HCT116 (cell line): ENCODE measurements around the gene MPP7. TPM values are rescaled to one million over a fixed set of nuclear protein-coding genes. Genes with fewer than 3 reads are reported as not detected.

Experiments
- ATAC-seq: fragments of 200-7000 bp; cut with Tn5 transposase; 2 replicates; pipeline ENCODE4 v1.9.1; 2020; ENCODE audit warnings: mild to moderate bottlenecking, moderate library complexity
- BruUV-seq: library from RNA; stranded (reverse); fragments of 400-500 nt; replicated peaks from 2 replicates; lab custom pipeline; 2021; lab: Mats Ljungman, UMichigan
- CTCF ChIA-PET: fragments of 300-600 bp; sonication (Branson Sonifier 250); formaldehyde crosslinking; loops from one replicate; lab custom pipeline; 2021; ENCODE audit warnings: antibody characterized with exemption; lab: Charles Lee
- POLR2A ChIA-PET: fragments of 300-600, 350-600 bp; sonication (Branson Sonifier 250); formaldehyde crosslinking; loops from one replicate; lab custom pipeline; 2021; ENCODE audit warnings: antibody characterized with exemption; lab: Charles Lee
- RAD21 ChIA-PET, 2 experiments: fragments of 300-600 bp; sonication (Branson Sonifier 250); formaldehyde crosslinking; loops; one replicate each; lab custom pipeline; 2023; ENCODE audit warnings: low total read pairs in 2 of 2; ENCODE audit not compliant: uncharacterized antibody in 2 of 2, unreplicated experiment in 2 of 2, low non-redundant PET in 1 of 2; lab: Charles Lee
- DNase-seq: peaks from one replicate; pipeline ENCODE4 v3.0.0-alpha.2; 2010; ENCODE audit warnings: low read depth, low spot score
- H2AFZ ChIP-seq: fragments of 200-600 bp; shearing (Covaris generic), sonication (generic); 2 replicates; pipeline ENCODE4 v1.6.1; 2017; ENCODE audit warnings: low read depth, mixed run types, mixed read lengths, antibody characterized with exemption, low read length; ENCODE audit not compliant: poor library complexity, severe bottlenecking
- H3K27ac ChIP-seq: 2 replicates; pipeline ENCODE4 v1.5.1; 2012; ENCODE audit warnings: low read depth, low read length
- H3K27me3 ChIP-seq: fragments of 200-600 bp; sonication (generic); 2 replicates; pipeline ENCODE4 v1.6.1; 2016; ENCODE audit warnings: mixed run types, low read length, mixed read lengths; ENCODE audit not compliant: insufficient read depth
- H3K36me3 ChIP-seq, 2 experiments: fragments of 200-500 bp in 1 of 2; fragments of 200-600 bp in 1 of 2; sonication (Bioruptor generic) in 1 of 2; sonication (generic) in 1 of 2; 2 replicates each; pipeline versions ENCODE4 v1.5.1 to v1.6.1; 2014 to 2016; ENCODE audit warnings: low read length in 2 of 2, inconsistent platforms in 1 of 2, mixed read lengths in 1 of 2, mixed run types in 1 of 2; ENCODE audit not compliant: insufficient read depth in 2 of 2, control insufficient read depth in 1 of 2
- H3K4me1 ChIP-seq, 2 experiments: fragments of 200-600 bp in 1 of 2; sonication (generic) in 1 of 2; 2 replicates each; pipeline versions ENCODE4 v1.5.1 to v1.6.1; 2012 to 2017; ENCODE audit warnings: low read length in 2 of 2, inconsistent platforms in 1 of 2, mild to moderate bottlenecking in 1 of 2, mixed read lengths in 1 of 2, mixed run types in 1 of 2, moderate library complexity in 1 of 2; ENCODE audit not compliant: insufficient read depth in 2 of 2, control insufficient read depth in 1 of 2
- H3K4me2 ChIP-seq: fragments of 200-600 bp; sonication (generic); 2 replicates; pipeline ENCODE4 v1.6.1; 2017; ENCODE audit warnings: mixed run types, low read length, mixed read lengths
- H3K4me3 ChIP-seq, 2 experiments: fragments of 200-600 bp in 1 of 2; sonication (generic) in 1 of 2; replicated peaks in 1 of 2; 2 replicates each; pipeline ENCODE4 v1.5.1; 2011 to 2016; ENCODE audit warnings: low read length in 2 of 2, control low read depth in 1 of 2, low read depth in 1 of 2, mild to moderate bottlenecking in 1 of 2, mixed read lengths in 1 of 2, mixed run types in 1 of 2
- H3K79me2 ChIP-seq: fragments of 200-600 bp; sonication (generic); 2 replicates; pipeline ENCODE4 v1.6.1; 2017; ENCODE audit warnings: mild to moderate bottlenecking, mixed run types, low read length, moderate library complexity, mixed read lengths; ENCODE audit not compliant: insufficient read depth
- H3K9ac ChIP-seq: fragments of 200-600 bp; sonication (generic); 2 replicates; pipeline ENCODE4 v1.6.1; 2016; ENCODE audit warnings: low read length, mixed read lengths
- H3K9me2 ChIP-seq: fragments of 200-600 bp; sonication (generic), shearing (Covaris generic); 2 replicates; pipeline ENCODE4 v1.6.1; 2017; ENCODE audit warnings: mixed run types, mild to moderate bottlenecking, moderate library complexity; ENCODE audit not compliant: insufficient read depth
- H3K9me3 ChIP-seq, 2 experiments: fragments of 200-500 bp in 1 of 2; fragments of 200-600 bp in 1 of 2; sonication (Bioruptor generic) in 1 of 2; sonication (generic) in 1 of 2; 2 replicates each; pipeline ENCODE4 v1.6.1; 2014 to 2017; ENCODE audit warnings: low read length in 2 of 2, mixed read lengths in 2 of 2, inconsistent platforms in 1 of 2, low read depth in 1 of 2, mild to moderate bottlenecking in 1 of 2, mixed run types in 1 of 2, moderate library complexity in 1 of 2; ENCODE audit not compliant: control insufficient read depth in 1 of 2, insufficient read depth in 1 of 2
- H4K20me1 ChIP-seq: fragments of 200-600 bp; sonication (generic), shearing (Covaris generic); 2 replicates; pipeline ENCODE4 v1.6.1; 2017; ENCODE audit warnings: mixed run types, mild to moderate bottlenecking, moderate library complexity; ENCODE audit not compliant: insufficient read depth
- ATF3 ChIP-seq: IDR thresholded peaks from 2 replicates; pipeline ENCODE4 v1.6.1; 2012
- CBX3 ChIP-seq: IDR thresholded peaks from 2 replicates; pipeline ENCODE4 v1.6.1; 2012; ENCODE audit warnings: low read depth
- CEBPB ChIP-seq: IDR thresholded peaks from 2 replicates; pipeline ENCODE4 v1.6.1; 2012; ENCODE audit warnings: low read depth
- CTCF ChIP-seq, 3 experiments: fragments of 200-600 bp in 1 of 3; sonication (generic) in 1 of 3; IDR thresholded peaks in 2 of 3; conservative IDR thresholded peaks in 1 of 3; 2 replicates each; pipeline ENCODE4 v1.5.1; 2012 to 2017; ENCODE audit warnings: low read depth in 2 of 3, low read length in 2 of 3, antibody characterized with exemption in 1 of 3, borderline replicate concordance in 1 of 3, control low read depth in 1 of 3, mild to moderate bottlenecking in 1 of 3, mixed read lengths in 1 of 3, mixed run types in 1 of 3, moderate library complexity in 1 of 3; ENCODE audit not compliant: insufficient read depth in 1 of 3
- MAX ChIP-seq: IDR thresholded peaks from 2 replicates; pipeline ENCODE4 v1.6.1; 2012
- POLR2A ChIP-seq: IDR thresholded peaks from 2 replicates; pipeline ENCODE4 v1.7.0; 2011; ENCODE audit warnings: borderline replicate concordance; ENCODE audit not compliant: insufficient read depth, insufficient read length; ENCODE audit errors: extremely low read depth
- POLR2AphosphoS5 ChIP-seq: IDR thresholded peaks from 2 replicates; pipeline ENCODE4 v1.6.1; 2011; ENCODE audit warnings: mild to moderate bottlenecking, low read depth, low read length, moderate library complexity
- RAD21 ChIP-seq: IDR thresholded peaks from 2 replicates; pipeline ENCODE4 v1.6.1; 2012; ENCODE audit warnings: low read depth, mild to moderate bottlenecking
- REST ChIP-seq: IDR thresholded peaks from 2 replicates; pipeline ENCODE4 v1.6.1; 2012; ENCODE audit warnings: low read depth
- SIN3A ChIP-seq: IDR thresholded peaks from 2 replicates; pipeline ENCODE4 v1.6.1; 2012; ENCODE audit warnings: low read depth
- SRF ChIP-seq: IDR thresholded peaks from 2 replicates; pipeline ENCODE4 v1.6.1; 2012; ENCODE audit warnings: low read depth
- ZNF274 ChIP-seq: fragments of 200-500 bp; sonication (Bioruptor generic); IDR thresholded peaks from 2 replicates; pipeline ENCODE4 v1.6.1; 2014; ENCODE audit warnings: mild to moderate bottlenecking, low read depth, low read length, inconsistent platforms
- intact Hi-C: fragments of 100-400 bp; cut with micrococcal nuclease; formaldehyde crosslinking; loops from 2 replicates; pipeline ENCODE4 v1.10.0; 2022
- total RNA-seq: library from RNA; stranded (reverse); gene quantifications from one replicate; pipeline ENCODE4 v1.2.1, GENCODE V29; 2021; ENCODE audit not compliant: unreplicated experiment

Gene MPP7
- total RNA-seq, 1 experiment from 2014 or later: 64.5 TPM

GRCh38 chr10:28315140-28315539 lies 12.3 kb upstream of the MPP7 start:
- BruUV-seq: no TSS peak

More at GRCh38 chr10:28315140-28315539, 12.3 kb upstream of the MPP7 start:
- Histone ChIP-seq H3K9me3 (no peaks in the 10 kb centered on the region), H3K36me3 (no peaks in the 10 kb centered on the region), H3K4me2 (no peak overlapping the region), H3K79me2 (no peaks in the 10 kb centered on the region), H4K20me1 (no peaks in the 10 kb centered on the region), H3K9me2 (no peaks in the 10 kb centered on the region), H3K4me1 (no peaks in the 10 kb centered on the region)
- intact Hi-C loops: no loop called here
- ChIA-PET CTCF (no interaction called here), RAD21 (no interaction called here), POLR2A (interaction anchor here (0.8 kb wide), 1 partner anchor 12 kb away, joined by 3 read pairs; the partner anchor contains the start of gene MPP7)
- TF ChIP-seq ZNF274 (no peak), CBX3 (no peak), POLR2A (no peak), CTCF (IDR thresholded peaks at IDR 0.05 in 2 of 3, conservative IDR thresholded peaks at IDR 0.05 in 1 of 3; ENCODE audit: borderline replicate concordance in 1 of 3, insufficient read depth in 1 of 3, low read depth in 2 of 3, low read length in 2 of 3) (no peak), REST (no peak), CEBPB (no peak), POLR2AphosphoS5 (no peak), SRF (no peak), MAX (no peak), RAD21 (no peak), SIN3A (no peak), ATF3 (no peak)
- TF ChIP-seq, all 23 proteins: peak for 0
- H3K4me3 ChIP-seq: no peak overlapping the region
- no peak overlapping the region for H2AFZ ChIP-seq
- DNase-seq (no peak), ATAC-seq (no peak)
- no peaks in the 10 kb centered on the region for H3K27me3 ChIP-seq
- no peak overlapping the region for H3K9ac ChIP-seq
- H3K27ac ChIP-seq: no peak overlapping the region
